Measurements from ENCODE around the gene PRR23B.

GRCh38 chr3:138971766-138972320, 48.9 kb downstream of the PRR23B start:
- TF ChIP-seq POLR2AphosphoS5 (IDR thresholded peaks at IDR 0.05) = no peak
- TF ChIP-seq, protein P1, sequence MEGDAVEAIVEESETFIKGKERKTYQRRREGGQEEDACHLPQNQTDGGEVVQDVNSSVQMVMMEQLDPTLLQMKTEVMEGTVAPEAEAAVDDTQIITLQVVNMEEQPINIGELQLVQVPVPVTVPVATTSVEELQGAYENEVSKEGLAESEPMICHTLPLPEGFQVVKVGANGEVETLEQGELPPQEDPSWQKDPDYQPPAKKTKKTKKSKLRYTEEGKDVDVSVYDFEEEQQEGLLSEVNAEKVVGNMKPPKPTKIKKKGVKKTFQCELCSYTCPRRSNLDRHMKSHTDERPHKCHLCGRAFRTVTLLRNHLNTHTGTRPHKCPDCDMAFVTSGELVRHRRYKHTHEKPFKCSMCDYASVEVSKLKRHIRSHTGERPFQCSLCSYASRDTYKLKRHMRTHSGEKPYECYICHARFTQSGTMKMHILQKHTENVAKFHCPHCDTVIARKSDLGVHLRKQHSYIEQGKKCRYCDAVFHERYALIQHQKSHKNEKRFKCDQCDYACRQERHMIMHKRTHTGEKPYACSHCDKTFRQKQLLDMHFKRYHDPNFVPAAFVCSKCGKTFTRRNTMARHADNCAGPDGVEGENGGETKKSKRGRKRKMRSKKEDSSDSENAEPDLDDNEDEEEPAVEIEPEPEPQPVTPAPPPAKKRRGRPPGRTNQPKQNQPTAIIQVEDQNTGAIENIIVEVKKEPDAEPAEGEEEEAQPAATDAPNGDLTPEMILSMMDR (IDR thresholded peaks at IDR 0.05) = no peak
